Neural progenitor cell (in vitro differentiated cells): ENCODE data around the gene ERCC8. TPM values are rescaled to one million over a fixed set of nuclear protein-coding genes. Genes with fewer than 3 reads are reported as not detected.
A peak's percentile ranks its signal among the peaks of the same experiment; 100 is the strongest.

Experiments used
- DNase-seq: peaks from one replicate; pipeline ENCODE4 v3.0.0-alpha.2; 2016; ENCODE audit warnings: low spot score
- H2AFZ ChIP-seq: fragments of 200-600 bp; sonication (generic); replicated peaks from 2 replicates; pipeline ENCODE4 v1.6.1; 2016; ENCODE audit warnings: antibody characterized with exemption
- H3F3A ChIP-seq: fragments of 200-600 bp; sonication (generic); 2 replicates; pipeline ENCODE4 v1.6.1; 2016; ENCODE audit warnings: antibody characterized with exemption, low read depth
- H3K27ac ChIP-seq: fragments of 200-600 bp; sonication (generic); 2 replicates; pipeline ENCODE4 v1.5.1; 2016; ENCODE audit warnings: mild to moderate bottlenecking
- H3K27me3 ChIP-seq: fragments of 200-600 bp; sonication (generic); 2 replicates; pipeline ENCODE4 v1.6.1; 2016; ENCODE audit warnings: mild to moderate bottlenecking, moderate library complexity
- H3K36me3 ChIP-seq: fragments of 200-600 bp; sonication (generic); 2 replicates; pipeline ENCODE4 v1.5.1; 2016
- H3K4me1 ChIP-seq: fragments of 200-600 bp; sonication (generic); 2 replicates; pipeline ENCODE4 v1.6.1; 2016; ENCODE audit warnings: mixed run types
- H3K4me2 ChIP-seq: fragments of 200-600 bp; sonication (generic); 2 replicates; pipeline ENCODE4 v1.6.1; 2016
- H3K4me3 ChIP-seq: fragments of 200-600 bp; sonication (generic); 2 replicates; pipeline ENCODE4 v1.5.1; 2016
- H3K79me2 ChIP-seq: fragments of 200-600 bp; sonication (generic); 2 replicates; pipeline ENCODE4 v1.6.1; 2016; ENCODE audit warnings: low read depth
- H3K9ac ChIP-seq: fragments of 200-600 bp; sonication (generic); 2 replicates; pipeline ENCODE4 v1.6.1; 2016
- H3K9me3 ChIP-seq: fragments of 200-600 bp; sonication (generic); 2 replicates; pipeline ENCODE4 v1.5.1; 2016; ENCODE audit warnings: low read depth
- H4K20me1 ChIP-seq: fragments of 200-600 bp; sonication (generic); 2 replicates; pipeline ENCODE4 v1.6.1; 2016; ENCODE audit warnings: low read depth
- H3K27ac Mint-ChIP-seq: 3 replicates; pipeline ENCODE4 v1.8.0; 2021; ENCODE audit warnings: mixed read lengths
- H3K27me3 Mint-ChIP-seq: 2 replicates; pipeline ENCODE4 v1.8.0; 2022; ENCODE audit warnings: low read depth, mild to moderate bottlenecking, inconsistent platforms, moderate library complexity, mixed read lengths; ENCODE audit not compliant: insufficient read depth
- H3K36me3 Mint-ChIP-seq: 3 replicates; pipeline ENCODE4 v1.8.0; 2021; ENCODE audit warnings: mixed read lengths
- H3K4me1 Mint-ChIP-seq: 3 replicates; pipeline ENCODE4 v1.8.0; 2021; ENCODE audit warnings: mixed read lengths
- H3K4me3 Mint-ChIP-seq: 3 replicates; pipeline ENCODE4 v1.8.0; 2021; ENCODE audit warnings: mild to moderate bottlenecking, moderate library complexity, mixed read lengths
- H3K9me3 Mint-ChIP-seq: 3 replicates; pipeline ENCODE4 v1.8.0; 2020; ENCODE audit warnings: mixed read lengths
- EZH2 ChIP-seq: fragments of 200-600 bp; sonication (generic); IDR thresholded peaks from 2 replicates; pipeline ENCODE4 v1.6.1; 2017; ENCODE audit warnings: antibody characterized with exemption, mild to moderate bottlenecking, moderate library complexity
- EZH2phosphoT487 ChIP-seq: fragments of 200-600 bp; sonication (generic); IDR thresholded peaks from 2 replicates; pipeline ENCODE4 v1.6.1; 2017; ENCODE audit warnings: antibody characterized with exemption
- total RNA-seq: library from RNA; depleted of rRNA; stranded (reverse); fragments of >200 nt; gene quantifications from 2 replicates; pipeline ENCODE4 v1.2.3, GENCODE V29; 2015; ENCODE audit warnings: low replicate concordance
- TF ChIP-seq, protein P1 (sequence below): fragments of 200-600 bp; sonication (generic); IDR thresholded peaks from 2 replicates; pipeline ENCODE4 v1.5.1; 2017; ENCODE audit warnings: antibody characterized with exemption, mild to moderate bottlenecking

ERCC8 gene
- total RNA-seq, 1 donor from 2014 or later: 48.0 TPM

DNA sequence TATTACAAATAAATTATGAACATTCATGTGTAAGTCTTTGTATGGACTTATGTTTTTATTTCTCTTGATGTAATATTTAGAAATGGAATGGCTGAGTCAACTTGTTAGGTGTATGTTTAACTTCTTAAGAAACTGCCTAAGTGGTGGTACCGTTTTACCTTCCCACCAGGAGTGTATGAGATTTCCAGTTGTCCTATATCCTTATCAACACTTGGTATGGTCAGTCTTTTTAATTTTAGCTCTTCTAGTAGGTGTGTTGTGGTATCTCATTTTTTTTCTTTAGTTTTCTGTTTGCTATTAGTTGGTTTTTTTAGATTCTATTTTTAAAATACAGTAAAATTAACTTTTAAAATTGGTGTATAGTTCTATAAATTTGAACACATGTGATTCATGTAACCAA lies 3.9 kb upstream of the ERCC8 start:
- Mint-ChIP-seq H3K27ac (no peak overlapping the region), H3K4me3 (no peak overlapping the region), H3K36me3 (peaks cover 6% of the 10 kb centered on the region), H3K9me3 (peaks cover 5% of the 10 kb centered on the region), H3K4me1 (peaks cover 5% of the 10 kb centered on the region), H3K27me3 (no peaks in the 10 kb centered on the region)
- H3K79me2 ChIP-seq: peaks cover 65% of the 10 kb centered on the region
- peaks cover 4% of the 10 kb centered on the region for H3F3A ChIP-seq
- H3K36me3 ChIP-seq: no peaks in the 10 kb centered on the region
- H3K4me3 ChIP-seq: no peak overlapping the region
- peaks cover 12% of the 10 kb centered on the region for H3K4me1 ChIP-seq
- no peak for TF ChIP-seq EZH2
- no peak for TF ChIP-seq EZH2phosphoT487
- TF ChIP-seq, protein P1, sequence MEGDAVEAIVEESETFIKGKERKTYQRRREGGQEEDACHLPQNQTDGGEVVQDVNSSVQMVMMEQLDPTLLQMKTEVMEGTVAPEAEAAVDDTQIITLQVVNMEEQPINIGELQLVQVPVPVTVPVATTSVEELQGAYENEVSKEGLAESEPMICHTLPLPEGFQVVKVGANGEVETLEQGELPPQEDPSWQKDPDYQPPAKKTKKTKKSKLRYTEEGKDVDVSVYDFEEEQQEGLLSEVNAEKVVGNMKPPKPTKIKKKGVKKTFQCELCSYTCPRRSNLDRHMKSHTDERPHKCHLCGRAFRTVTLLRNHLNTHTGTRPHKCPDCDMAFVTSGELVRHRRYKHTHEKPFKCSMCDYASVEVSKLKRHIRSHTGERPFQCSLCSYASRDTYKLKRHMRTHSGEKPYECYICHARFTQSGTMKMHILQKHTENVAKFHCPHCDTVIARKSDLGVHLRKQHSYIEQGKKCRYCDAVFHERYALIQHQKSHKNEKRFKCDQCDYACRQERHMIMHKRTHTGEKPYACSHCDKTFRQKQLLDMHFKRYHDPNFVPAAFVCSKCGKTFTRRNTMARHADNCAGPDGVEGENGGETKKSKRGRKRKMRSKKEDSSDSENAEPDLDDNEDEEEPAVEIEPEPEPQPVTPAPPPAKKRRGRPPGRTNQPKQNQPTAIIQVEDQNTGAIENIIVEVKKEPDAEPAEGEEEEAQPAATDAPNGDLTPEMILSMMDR: no peak
- no peak overlapping the region for H3K4me2 ChIP-seq
- no peak overlapping the region for H2AFZ ChIP-seq
- no peaks in the 10 kb centered on the region for H4K20me1 ChIP-seq
- peaks cover 11% of the 10 kb centered on the region for H3K27me3 ChIP-seq
- H3K9me3 ChIP-seq: no peaks in the 10 kb centered on the region
- H3K27ac ChIP-seq: no peak overlapping the region
- no peak for DNase-seq
- no peak overlapping the region for H3K9ac ChIP-seq

DNA sequence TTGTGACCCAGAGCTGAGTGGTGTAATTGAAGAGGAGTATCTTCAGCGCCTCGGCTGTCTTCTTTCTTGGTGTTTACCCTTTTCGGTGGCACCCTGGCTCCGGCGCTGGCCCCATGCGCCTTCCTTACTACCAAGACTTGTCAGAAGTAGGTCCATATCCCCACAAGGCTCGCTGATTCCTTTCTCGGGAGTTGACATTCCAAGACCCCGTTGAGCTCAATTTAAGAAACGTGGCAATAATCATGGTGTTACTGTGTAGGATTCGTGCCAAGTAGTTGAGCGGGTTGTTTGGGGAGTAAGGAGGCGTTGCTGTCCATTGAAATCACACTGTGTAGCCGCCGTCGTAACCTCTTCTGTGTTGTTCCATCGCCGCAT lies 930 bp upstream of the ERCC8 start:
- TF ChIP-seq EZH2 (no peak), EZH2phosphoT487 (no peak)
- TF ChIP-seq, protein P1: no peak
- H3K9ac ChIP-seq: no peak overlapping the region
- peaks cover 5% of the 10 kb centered on the region for H3K4me1 Mint-ChIP-seq
- no peak overlapping the region for H3K4me3 Mint-ChIP-seq
- no peak overlapping the region for H3K27ac ChIP-seq
- H3K79me2 ChIP-seq: peaks cover 69% of the 10 kb centered on the region
- H3K4me3 ChIP-seq: peak overlapping the region; percentile 59
- peak overlapping the region; percentile 99 for H3K4me2 ChIP-seq
- no peaks in the 10 kb centered on the region for H4K20me1 ChIP-seq
- peaks cover 17% of the 10 kb centered on the region for H3K4me1 ChIP-seq
- H3K27me3 ChIP-seq: peaks cover 11% of the 10 kb centered on the region
- H3K9me3 Mint-ChIP-seq: peaks cover 3% of the 10 kb centered on the region
- DNase-seq: peak; percentile 46
- no peak overlapping the region for H3K27ac Mint-ChIP-seq
- no peaks in the 10 kb centered on the region for H3K9me3 ChIP-seq
- H3K36me3 Mint-ChIP-seq: peaks cover 8% of the 10 kb centered on the region
- no peaks in the 10 kb centered on the region for H3K27me3 Mint-ChIP-seq
- H3F3A ChIP-seq: peaks cover 4% of the 10 kb centered on the region
- H3K36me3 ChIP-seq: no peaks in the 10 kb centered on the region
- H2AFZ ChIP-seq: peak overlapping the region; percentile 89

DNA sequence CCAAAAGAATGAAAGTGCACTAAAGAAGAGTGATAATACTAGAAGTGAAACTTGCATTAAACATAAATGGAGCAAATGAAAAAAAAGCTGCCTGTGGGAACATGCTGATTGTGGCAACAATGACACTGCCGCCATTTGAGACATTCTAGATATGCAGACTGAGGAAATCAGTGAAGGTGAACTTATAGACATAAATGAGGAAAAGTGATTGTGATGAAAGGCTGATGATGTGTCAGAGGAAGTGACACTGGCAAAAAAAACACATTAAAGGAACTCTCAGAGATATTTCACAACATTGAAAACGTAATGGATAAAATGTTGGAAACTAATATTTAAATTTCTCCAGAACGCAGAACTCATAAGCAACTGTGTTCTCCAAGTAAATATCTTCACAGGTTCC lies 1.2 kb downstream of the ERCC8 start:
- H3K27me3 Mint-ChIP-seq: peaks cover 3% of the 10 kb centered on the region
- H3K27ac Mint-ChIP-seq: no peak overlapping the region
- peak overlapping the region; percentile 99 for H3K4me2 ChIP-seq

More for the DNA sequence above, 1.2 kb downstream of the ERCC8 start:
- peaks cover 11% of the 10 kb centered on the region for H3K36me3 Mint-ChIP-seq
- TF ChIP-seq, protein P1: no peak
- TF ChIP-seq EZH2phosphoT487: no peak
- no peak for TF ChIP-seq EZH2
- no peak overlapping the region for H3K27ac ChIP-seq
- peaks cover 6% of the 10 kb centered on the region for H3K9me3 Mint-ChIP-seq
- peaks cover 85% of the 10 kb centered on the region for H3K79me2 ChIP-seq
- peak overlapping the region; percentile 41 for H3K9ac ChIP-seq
- no peak overlapping the region for H3K4me3 Mint-ChIP-seq
- H3K4me1 ChIP-seq: peaks cover 17% of the 10 kb centered on the region
- peaks cover 4% of the 10 kb centered on the region for H3F3A ChIP-seq
- H3K9me3 ChIP-seq: no peaks in the 10 kb centered on the region
- peaks cover 11% of the 10 kb centered on the region for H3K27me3 ChIP-seq
- peaks cover 5% of the 10 kb centered on the region for H3K4me1 Mint-ChIP-seq
- peak overlapping the region; percentile 59 for H3K4me3 ChIP-seq
- H2AFZ ChIP-seq: no peak overlapping the region
- DNase-seq: no peak
- H4K20me1 ChIP-seq: no peaks in the 10 kb centered on the region
- H3K36me3 ChIP-seq: peaks cover 14% of the 10 kb centered on the region
